Endometrial microvascular endothelial cells (primary cell): ENCODE data around the gene TMEM117. TPM values are rescaled to one million over a fixed set of nuclear protein-coding genes. Genes with fewer than 3 reads are reported as not detected.

Source experiments
- in situ Hi-C: cut with HindIII; loops from 2 replicates; pipeline ENCODE4 v1.10.0; 2017; ENCODE audit warnings: low sequenced_read_pairs, low pct_unique_long_range_greater_than_20kb; ENCODE audit errors: inconsistent ontology term
- total RNA-seq: library from RNA; depleted of rRNA; stranded (reverse); fragments of >200 nt; gene quantifications from one replicate; pipeline ENCODE4 v1.2.3, GENCODE V29; 2015; ENCODE audit errors: inconsistent ontology term

Gene TMEM117
- total RNA-seq, 1 donor from 2014 or later: 1.9 TPM

- in situ Hi-C loops: no loop called here
These were observed 94.2 kb downstream of the TMEM117 start for GRCh38 chr12:43930032-43930431.

GRCh38 chr12:43931187-43931586 lies 95.3 kb downstream of the TMEM117 start:
- in situ Hi-C loops: no loop called here

GRCh38 chr12:43935581-43935980 lies 99.7 kb downstream of the TMEM117 start:
- in situ Hi-C loops: no loop called here

- in situ Hi-C loops: no loop called here
These were observed 102.1 kb downstream of the TMEM117 start for GRCh38 chr12:43937947-43938346.

GRCh38 chr12:43942379-43942778 lies 106.5 kb downstream of the TMEM117 start:
- in situ Hi-C loops: no loop called here

- in situ Hi-C loops: no loop called here
These were observed 110.1 kb downstream of the TMEM117 start for GRCh38 chr12:43945983-43946382.

GRCh38 chr12:43951286-43951685 lies 115.4 kb downstream of the TMEM117 start:
- in situ Hi-C loops: no loop called here

GRCh38 chr12:43957732-43958372 lies 122.0 kb downstream of the TMEM117 start:
- in situ Hi-C loops: no loop called here

GRCh38 chr12:43964033-43964432 lies 128.2 kb downstream of the TMEM117 start:
- in situ Hi-C loops: no loop called here

GRCh38 chr12:43964961-43965360 lies 129.1 kb downstream of the TMEM117 start:
- in situ Hi-C loops: no loop called here

- in situ Hi-C loops: no loop called here
These were observed 130.0 kb downstream of the TMEM117 start for GRCh38 chr12:43965899-43966298.

- in situ Hi-C loops: no loop called here
These were observed 132.9 kb downstream of the TMEM117 start for GRCh38 chr12:43968736-43969135.

GRCh38 chr12:43969882-43970281 lies 134.0 kb downstream of the TMEM117 start:
- in situ Hi-C loops: no loop called here

GRCh38 chr12:43973385-43973784 lies 137.5 kb downstream of the TMEM117 start:
- in situ Hi-C loops: no loop called here

- in situ Hi-C loops: no loop called here
These were observed 138.1 kb downstream of the TMEM117 start for GRCh38 chr12:43973993-43974392.

- in situ Hi-C loops: no loop called here
These were observed 140.1 kb downstream of the TMEM117 start for GRCh38 chr12:43976027-43976426.

GRCh38 chr12:43978556-43978955 lies 142.7 kb downstream of the TMEM117 start:
- in situ Hi-C loops: no loop called here

- in situ Hi-C loops: no loop called here
These were observed 143.6 kb downstream of the TMEM117 start for GRCh38 chr12:43979450-43979849.

GRCh38 chr12:43980627-43981191 lies 144.8 kb downstream of the TMEM117 start:
- in situ Hi-C loops: no loop called here

- in situ Hi-C loops: no loop called here
These were observed 145.8 kb downstream of the TMEM117 start for GRCh38 chr12:43981726-43982125.

GRCh38 chr12:43982544-43982943 lies 146.7 kb downstream of the TMEM117 start:
- in situ Hi-C loops: no loop called here
